GM13976 (cell line): ENCODE measurements around the gene AGFG2.

Experiments
- DNase-seq: peaks from one replicate; pipeline ENCODE4 v3.0.0; 2012; ENCODE audit warnings: low spot score
- in situ Hi-C: fragments of 300-500 bp; cut with MboI; formaldehyde crosslinking; loops from one replicate; pipeline ENCODE4 v1.12.0; 2022; ENCODE audit warnings: low sequenced_read_pairs, mixed read lengths, inconsistent platforms; ENCODE audit not compliant: unreplicated experiment
- TF ChIP-seq, protein P1 (sequence below): IDR thresholded peaks from 2 replicates; pipeline ENCODE4 v1.5.1; 2012; ENCODE audit warnings: borderline replicate concordance, mild to moderate bottlenecking; ENCODE audit not compliant: insufficient read depth; ENCODE audit errors: extremely low read depth, missing control alignments, control extremely low read depth

Gene AGFG2

DNA sequence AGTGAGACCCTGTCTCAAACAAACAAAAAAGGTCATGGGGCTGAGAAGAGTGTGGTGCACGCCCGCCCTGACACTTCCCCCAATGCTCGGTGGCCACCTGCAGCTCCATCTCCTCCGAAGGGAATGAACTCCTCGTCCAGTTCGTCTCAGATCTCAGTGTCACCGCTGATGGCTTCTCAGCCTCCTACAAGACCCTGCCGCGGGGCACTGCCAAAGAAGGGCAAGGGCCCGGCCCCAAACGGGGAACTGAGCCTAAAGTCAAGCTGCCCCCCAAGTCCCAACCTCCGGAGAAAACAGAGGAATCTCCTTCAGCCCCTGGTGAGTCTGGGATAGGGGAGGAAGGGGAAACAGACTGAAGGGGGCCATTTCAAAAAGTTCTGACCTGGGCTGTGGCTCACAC lies 67.3 kb downstream of the AGFG2 start:
- in situ Hi-C loops, result no loop called here
- DNase-seq, result no peak
- TF ChIP-seq, protein P1, sequence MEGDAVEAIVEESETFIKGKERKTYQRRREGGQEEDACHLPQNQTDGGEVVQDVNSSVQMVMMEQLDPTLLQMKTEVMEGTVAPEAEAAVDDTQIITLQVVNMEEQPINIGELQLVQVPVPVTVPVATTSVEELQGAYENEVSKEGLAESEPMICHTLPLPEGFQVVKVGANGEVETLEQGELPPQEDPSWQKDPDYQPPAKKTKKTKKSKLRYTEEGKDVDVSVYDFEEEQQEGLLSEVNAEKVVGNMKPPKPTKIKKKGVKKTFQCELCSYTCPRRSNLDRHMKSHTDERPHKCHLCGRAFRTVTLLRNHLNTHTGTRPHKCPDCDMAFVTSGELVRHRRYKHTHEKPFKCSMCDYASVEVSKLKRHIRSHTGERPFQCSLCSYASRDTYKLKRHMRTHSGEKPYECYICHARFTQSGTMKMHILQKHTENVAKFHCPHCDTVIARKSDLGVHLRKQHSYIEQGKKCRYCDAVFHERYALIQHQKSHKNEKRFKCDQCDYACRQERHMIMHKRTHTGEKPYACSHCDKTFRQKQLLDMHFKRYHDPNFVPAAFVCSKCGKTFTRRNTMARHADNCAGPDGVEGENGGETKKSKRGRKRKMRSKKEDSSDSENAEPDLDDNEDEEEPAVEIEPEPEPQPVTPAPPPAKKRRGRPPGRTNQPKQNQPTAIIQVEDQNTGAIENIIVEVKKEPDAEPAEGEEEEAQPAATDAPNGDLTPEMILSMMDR, result no peak

DNA sequence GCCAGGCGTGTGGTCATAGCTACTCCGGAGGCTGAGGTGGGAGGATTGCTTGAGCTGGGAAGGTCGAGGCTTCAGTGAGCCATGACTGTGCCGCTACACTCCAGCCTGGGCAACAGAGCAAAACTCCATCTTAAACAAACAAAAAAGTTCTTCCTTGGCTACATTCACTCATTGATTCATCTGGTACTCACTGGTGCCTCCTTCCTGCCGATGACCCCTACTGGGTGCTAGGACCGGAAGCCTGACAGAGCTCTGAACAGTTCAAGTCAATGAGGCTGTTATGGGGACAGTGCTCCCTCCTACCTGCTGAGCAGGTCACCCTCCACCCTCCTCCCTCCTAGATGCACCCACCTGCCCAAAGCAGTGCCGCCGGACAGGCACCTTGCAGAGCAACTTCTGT lies 68.1 kb downstream of the AGFG2 start:
- DNase-seq, result no peak
- TF ChIP-seq, protein P1, result no peak
- in situ Hi-C loops, result no loop called here

DNA sequence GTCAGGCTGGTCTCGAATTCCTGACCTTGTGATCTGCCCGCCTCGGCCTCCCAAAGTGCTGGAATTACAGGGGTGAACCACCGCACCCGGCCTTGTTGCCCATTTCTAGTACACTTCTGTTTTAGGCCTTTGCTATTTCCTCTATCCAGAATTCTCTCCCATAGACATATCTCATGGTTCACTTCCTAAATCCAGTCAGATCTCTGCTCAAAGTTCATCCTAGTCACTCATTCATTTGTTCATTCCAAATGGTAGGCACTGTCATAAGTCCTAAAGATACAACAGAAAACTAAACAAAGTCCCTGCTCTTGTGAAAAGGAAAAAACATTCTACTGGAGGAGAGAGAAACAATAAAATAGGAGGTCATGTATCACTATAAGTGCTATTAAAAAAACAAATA lies 71.0 kb downstream of the AGFG2 start:
- TF ChIP-seq, protein P1, result no peak
- in situ Hi-C loops, result no loop called here
- no peak for DNase-seq

DNA sequence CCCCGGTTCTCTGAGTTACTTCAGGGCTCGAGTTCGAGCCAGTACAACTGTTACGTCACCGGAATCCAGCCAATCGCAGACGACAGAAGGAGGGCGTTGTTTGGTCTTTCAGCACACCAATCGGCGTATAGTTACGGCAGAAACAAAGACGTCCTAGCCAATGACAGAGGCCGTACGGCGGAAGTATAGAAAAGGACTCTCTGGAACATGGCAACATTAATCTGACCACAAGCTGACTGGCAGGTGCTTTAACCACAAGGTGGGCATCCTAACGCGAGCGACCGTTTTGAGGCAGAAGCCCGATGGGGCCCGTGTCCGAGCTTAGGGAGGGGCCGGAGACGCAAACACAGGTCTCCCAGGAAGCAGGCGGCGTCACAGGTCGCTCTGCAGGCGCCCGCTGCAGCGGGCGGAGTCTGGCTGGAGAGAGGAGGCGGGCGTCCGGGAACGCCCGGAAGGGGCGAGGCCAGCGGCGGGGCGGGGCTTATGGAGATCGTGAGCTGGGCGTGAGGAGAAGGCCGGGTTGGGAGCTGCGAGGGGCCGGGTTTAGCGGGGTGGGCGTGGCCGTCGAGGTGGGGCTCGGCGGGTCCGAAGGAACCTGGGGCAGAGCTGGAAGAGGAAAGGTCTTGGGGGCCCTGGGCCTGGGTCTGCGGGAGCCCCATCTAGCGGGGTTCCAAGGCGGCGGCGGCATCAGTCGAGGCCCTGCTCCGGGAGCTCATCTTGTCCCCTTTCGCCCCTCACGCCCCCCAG lies 73.2 kb downstream of the AGFG2 start, which contains the start of gene MOSPD3:
Gene MOSPD3, plus strand, starts transcription at position 558 of the 747 bp plus-strand sequence. CDS start 252 bp downstream, outside the sequence.
- TF ChIP-seq, protein P1, result no peak
- in situ Hi-C loops, result no loop called here
- peak; percentile 100 for DNase-seq

DNA sequence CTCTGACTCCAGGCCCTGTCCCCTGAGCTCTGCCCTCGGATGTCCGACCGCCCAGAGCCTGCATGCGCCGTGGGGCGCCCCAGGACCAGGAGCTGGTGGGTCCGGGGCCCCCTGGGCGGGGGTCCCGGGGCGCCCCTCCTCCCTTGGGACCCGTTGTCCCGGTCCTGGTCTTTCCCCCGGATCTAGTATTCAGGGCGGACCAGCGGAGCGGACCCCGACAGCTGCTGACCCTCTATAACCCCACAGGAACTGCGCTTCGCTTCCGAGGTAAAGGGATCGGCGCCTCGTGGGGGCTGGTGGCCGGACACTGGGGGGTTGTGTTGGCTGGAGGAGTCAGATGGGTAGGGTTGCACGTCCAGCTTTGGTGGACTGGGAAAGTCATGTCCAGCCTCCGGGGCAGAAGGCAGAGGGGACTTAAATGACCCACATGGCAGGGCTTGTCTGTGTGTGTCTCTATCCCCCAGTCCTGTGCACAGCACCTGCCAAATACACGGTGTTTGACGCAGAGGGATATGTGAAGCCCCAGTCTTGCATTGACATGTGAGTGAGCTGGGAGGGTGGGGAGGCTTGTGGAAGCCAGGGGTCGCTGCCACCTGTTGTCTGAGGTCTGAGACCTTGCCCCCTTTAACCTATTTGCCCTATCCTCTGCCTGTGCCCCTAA lies 73.9 kb downstream of the AGFG2 start:
- TF ChIP-seq, protein P1, result peak; percentile 4
- DNase-seq, result no peak
- in situ Hi-C loops, result no loop called here

DNA sequence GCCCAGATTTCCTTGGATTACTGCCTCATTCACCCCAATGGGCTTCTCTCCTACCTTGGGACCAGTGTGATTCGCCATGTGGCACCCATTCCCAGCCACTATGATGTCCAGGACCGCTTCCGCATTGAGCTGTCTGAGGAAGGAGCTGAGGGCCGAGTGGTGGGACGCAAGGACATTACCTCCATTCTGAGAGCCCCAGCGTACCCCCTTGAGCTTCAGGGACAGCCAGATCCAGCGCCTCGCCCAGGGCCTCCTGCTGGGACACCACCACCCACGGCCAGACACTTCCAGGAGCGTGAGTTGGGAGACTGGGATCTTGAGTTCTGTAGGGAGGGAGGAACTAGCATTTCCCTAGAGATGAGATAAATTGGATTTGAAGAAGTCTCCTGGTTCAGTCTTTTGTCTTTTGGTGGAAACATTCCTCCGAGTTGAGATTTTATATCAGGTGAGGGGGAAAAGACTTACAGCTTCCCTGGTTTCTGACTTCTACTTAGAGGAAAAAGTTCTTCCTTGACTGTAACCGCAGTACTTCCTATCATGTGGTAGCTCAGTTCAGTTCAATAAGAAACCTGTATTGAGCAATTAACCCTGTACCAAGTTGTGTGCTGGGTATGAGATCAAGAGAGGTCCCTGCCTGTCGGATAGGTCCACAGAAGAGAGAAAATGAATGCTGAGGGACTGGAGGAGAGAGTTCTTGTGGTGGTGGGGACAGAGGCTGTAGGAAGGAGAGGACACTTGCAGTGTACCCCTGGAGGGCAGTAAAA lies 74.6 kb downstream of the AGFG2 start:
- DNase-seq, result no peak
- in situ Hi-C loops, result no loop called here
- TF ChIP-seq, protein P1, result no peak
